Measurements from ENCODE around the gene TRPM3. TPM values are rescaled to one million over a fixed set of nuclear protein-coding genes. Genes with fewer than 3 reads are reported as not detected.

TRPM3 gene
- total RNA-seq, 1 experiment from 2014 or later = 5.4 TPM

- H3K4me3 Mint-ChIP-seq = no peak overlapping the region
- H3K9me3 Mint-ChIP-seq = no peaks in the 10 kb centered on the region
- H3K27me3 Mint-ChIP-seq (ENCODE audit: low read depth) = no peaks in the 10 kb centered on the region
- ATAC-seq (no peak), DNase-seq (ENCODE audit: low spot score) (no peak)
- no peak overlapping the region for H3K27ac Mint-ChIP-seq
- TF ChIP-seq ZNF219 (CRISPR knock-in tag; IDR thresholded peaks at IDR 0.05; ENCODE audit: borderline replicate concordance) (no peak), CREM (CRISPR knock-in tag; IDR thresholded peaks at IDR 0.05) (no peak), CBFB (CRISPR knock-in tag; IDR thresholded peaks at IDR 0.05; ENCODE audit: low read depth) (no peak), ESRRA (CRISPR knock-in tag; IDR thresholded peaks at IDR 0.05; ENCODE audit: borderline replicate concordance) (no peak), ATF1 (CRISPR knock-in tag; IDR thresholded peaks at IDR 0.05) (no peak), GABPB1 (CRISPR knock-in tag; IDR thresholded peaks at IDR 0.05) (no peak), FOXP1 (CRISPR knock-in tag; IDR thresholded peaks at IDR 0.05; ENCODE audit: borderline replicate concordance) (no peak), NFATC4 (CRISPR knock-in tag; IDR thresholded peaks at IDR 0.05) (no peak), ZMAT4 (CRISPR knock-in tag; IDR thresholded peaks at IDR 0.05) (no peak), ELF4 (CRISPR knock-in tag; IDR thresholded peaks at IDR 0.05; ENCODE audit: low read depth) (no peak), RELA (CRISPR knock-in tag; IDR thresholded peaks at IDR 0.05; ENCODE audit: borderline replicate concordance) (no peak)
- TF ChIP-seq, protein P1, sequence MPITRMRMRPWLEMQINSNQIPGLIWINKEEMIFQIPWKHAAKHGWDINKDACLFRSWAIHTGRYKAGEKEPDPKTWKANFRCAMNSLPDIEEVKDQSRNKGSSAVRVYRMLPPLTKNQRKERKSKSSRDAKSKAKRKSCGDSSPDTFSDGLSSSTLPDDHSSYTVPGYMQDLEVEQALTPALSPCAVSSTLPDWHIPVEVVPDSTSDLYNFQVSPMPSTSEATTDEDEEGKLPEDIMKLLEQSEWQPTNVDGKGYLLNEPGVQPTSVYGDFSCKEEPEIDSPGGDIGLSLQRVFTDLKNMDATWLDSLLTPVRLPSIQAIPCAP (CRISPR knock-in tag; IDR thresholded peaks at IDR 0.05) = no peak
- TF ChIP-seq, protein P2, sequence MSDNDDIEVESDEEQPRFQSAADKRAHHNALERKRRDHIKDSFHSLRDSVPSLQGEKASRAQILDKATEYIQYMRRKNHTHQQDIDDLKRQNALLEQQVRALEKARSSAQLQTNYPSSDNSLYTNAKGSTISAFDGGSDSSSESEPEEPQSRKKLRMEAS (CRISPR knock-in tag; IDR thresholded peaks at IDR 0.05) = no peak
- peaks cover 8% of the 10 kb centered on the region for H3K4me1 Mint-ChIP-seq
- H3K36me3 Mint-ChIP-seq = no peaks in the 10 kb centered on the region; the same call in 1 of the 2 replicates
- ChIA-PET POLR2A (no interaction called here), CTCF (no interaction called here)
Observed at GRCh38 chr9:70610287-70610644, 511.2 kb downstream of the TRPM3 start.

GRCh38 chr9:70609542-70610286 is 511.7 kb downstream of the TRPM3 start:
- CTCF ChIA-PET = interaction anchor here (0.6 kb wide), 1 partner anchor 193 kb away, joined by 3 read pairs; no protein-coding TSS in a partner anchor
- H3K4me3 Mint-ChIP-seq = no peak overlapping the region

More at GRCh38 chr9:70609542-70610286, 511.7 kb downstream of the TRPM3 start:
- ATAC-seq (no peak), DNase-seq (ENCODE audit: low spot score) (no peak)
- H3K27me3 Mint-ChIP-seq (ENCODE audit: low read depth) = no peaks in the 10 kb centered on the region
- peaks cover 8% of the 10 kb centered on the region for H3K4me1 Mint-ChIP-seq
- no peak for TF ChIP-seq HMGA2 (CRISPR knock-in tag; IDR thresholded peaks at IDR 0.05)
- no peak for TF ChIP-seq RELA (CRISPR knock-in tag; IDR thresholded peaks at IDR 0.05; ENCODE audit: borderline replicate concordance)
- TF ChIP-seq OVOL2 (CRISPR knock-in tag; IDR thresholded peaks at IDR 0.05; ENCODE audit: borderline replicate concordance) = no peak
- TF ChIP-seq CREB1 (CRISPR knock-in tag; IDR thresholded peaks at IDR 0.05) = no peak
- TF ChIP-seq, protein P1 (CRISPR knock-in tag; IDR thresholded peaks at IDR 0.05) = no peak
- TF ChIP-seq ZNF396 (CRISPR knock-in tag; IDR thresholded peaks at IDR 0.05; ENCODE audit: borderline replicate concordance) = no peak
- TF ChIP-seq MLX (CRISPR knock-in tag; IDR thresholded peaks at IDR 0.05) = no peak
- TF ChIP-seq, protein P3, sequence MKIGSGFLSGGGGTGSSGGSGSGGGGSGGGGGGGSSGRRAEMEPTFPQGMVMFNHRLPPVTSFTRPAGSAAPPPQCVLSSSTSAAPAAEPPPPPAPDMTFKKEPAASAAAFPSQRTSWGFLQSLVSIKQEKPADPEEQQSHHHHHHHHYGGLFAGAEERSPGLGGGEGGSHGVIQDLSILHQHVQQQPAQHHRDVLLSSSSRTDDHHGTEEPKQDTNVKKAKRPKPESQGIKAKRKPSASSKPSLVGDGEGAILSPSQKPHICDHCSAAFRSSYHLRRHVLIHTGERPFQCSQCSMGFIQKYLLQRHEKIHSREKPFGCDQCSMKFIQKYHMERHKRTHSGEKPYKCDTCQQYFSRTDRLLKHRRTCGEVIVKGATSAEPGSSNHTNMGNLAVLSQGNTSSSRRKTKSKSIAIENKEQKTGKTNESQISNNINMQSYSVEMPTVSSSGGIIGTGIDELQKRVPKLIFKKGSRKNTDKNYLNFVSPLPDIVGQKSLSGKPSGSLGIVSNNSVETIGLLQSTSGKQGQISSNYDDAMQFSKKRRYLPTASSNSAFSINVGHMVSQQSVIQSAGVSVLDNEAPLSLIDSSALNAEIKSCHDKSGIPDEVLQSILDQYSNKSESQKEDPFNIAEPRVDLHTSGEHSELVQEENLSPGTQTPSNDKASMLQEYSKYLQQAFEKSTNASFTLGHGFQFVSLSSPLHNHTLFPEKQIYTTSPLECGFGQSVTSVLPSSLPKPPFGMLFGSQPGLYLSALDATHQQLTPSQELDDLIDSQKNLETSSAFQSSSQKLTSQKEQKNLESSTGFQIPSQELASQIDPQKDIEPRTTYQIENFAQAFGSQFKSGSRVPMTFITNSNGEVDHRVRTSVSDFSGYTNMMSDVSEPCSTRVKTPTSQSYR (CRISPR knock-in tag; IDR thresholded peaks at IDR 0.05) = no peak
- TF ChIP-seq, protein P4, sequence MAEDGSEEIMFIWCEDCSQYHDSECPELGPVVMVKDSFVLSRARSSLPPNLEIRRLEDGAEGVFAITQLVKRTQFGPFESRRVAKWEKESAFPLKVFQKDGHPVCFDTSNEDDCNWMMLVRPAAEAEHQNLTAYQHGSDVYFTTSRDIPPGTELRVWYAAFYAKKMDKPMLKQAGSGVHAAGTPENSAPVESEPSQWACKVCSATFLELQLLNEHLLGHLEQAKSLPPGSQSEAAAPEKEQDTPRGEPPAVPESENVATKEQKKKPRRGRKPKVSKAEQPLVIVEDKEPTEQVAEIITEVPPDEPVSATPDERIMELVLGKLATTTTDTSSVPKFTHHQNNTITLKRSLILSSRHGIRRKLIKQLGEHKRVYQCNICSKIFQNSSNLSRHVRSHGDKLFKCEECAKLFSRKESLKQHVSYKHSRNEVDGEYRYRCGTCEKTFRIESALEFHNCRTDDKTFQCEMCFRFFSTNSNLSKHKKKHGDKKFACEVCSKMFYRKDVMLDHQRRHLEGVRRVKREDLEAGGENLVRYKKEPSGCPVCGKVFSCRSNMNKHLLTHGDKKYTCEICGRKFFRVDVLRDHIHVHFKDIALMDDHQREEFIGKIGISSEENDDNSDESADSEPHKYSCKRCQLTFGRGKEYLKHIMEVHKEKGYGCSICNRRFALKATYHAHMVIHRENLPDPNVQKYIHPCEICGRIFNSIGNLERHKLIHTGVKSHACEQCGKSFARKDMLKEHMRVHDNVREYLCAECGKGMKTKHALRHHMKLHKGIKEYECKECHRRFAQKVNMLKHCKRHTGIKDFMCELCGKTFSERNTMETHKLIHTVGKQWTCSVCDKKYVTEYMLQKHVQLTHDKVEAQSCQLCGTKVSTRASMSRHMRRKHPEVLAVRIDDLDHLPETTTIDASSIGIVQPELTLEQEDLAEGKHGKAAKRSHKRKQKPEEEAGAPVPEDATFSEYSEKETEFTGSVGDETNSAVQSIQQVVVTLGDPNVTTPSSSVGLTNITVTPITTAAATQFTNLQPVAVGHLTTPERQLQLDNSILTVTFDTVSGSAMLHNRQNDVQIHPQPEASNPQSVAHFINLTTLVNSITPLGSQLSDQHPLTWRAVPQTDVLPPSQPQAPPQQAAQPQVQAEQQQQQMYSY (CRISPR knock-in tag; IDR thresholded peaks at IDR 0.05) = no peak
- H3K9me3 Mint-ChIP-seq = no peaks in the 10 kb centered on the region
- H3K27ac Mint-ChIP-seq = no peak overlapping the region
- POLR2A ChIA-PET = no interaction called here
- H3K36me3 Mint-ChIP-seq = no peaks in the 10 kb centered on the region; the same call in 1 of the 2 replicates

Measured in WTC11 (cell line).